ENCODE data around the gene SCPEP1.

SCPEP1 gene

DNA sequence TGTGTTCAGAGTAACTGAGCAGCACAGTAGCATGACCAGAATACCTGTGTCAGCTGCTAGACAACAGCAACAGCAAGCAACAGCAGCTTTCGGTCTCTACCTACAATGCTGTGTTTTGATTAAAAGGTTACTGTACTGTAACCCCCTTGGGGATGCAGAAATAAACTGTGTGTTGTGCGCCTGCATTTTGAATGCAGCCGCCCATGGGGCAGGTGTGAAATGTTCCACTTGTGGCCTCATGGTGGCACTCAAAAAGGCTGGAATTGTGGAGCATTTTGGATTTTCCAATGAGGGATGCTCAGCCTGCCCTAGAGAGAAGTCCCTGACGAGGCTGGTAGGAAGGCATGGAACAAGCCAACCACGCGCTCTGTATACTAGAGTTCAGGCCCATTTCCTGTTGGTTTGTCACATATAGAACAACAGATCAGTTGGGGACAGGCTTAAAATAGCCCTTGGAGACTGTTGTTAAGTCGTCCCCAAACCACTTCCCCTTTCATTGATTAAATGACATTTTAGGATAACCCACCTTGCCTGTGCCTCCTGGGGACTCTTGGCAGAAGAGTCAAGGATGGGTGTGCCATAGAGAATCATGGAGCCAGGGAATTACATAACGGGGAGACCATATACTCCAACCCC lies 27.1 kb downstream of the SCPEP1 start:
- no peak for DNase-seq

DNA sequence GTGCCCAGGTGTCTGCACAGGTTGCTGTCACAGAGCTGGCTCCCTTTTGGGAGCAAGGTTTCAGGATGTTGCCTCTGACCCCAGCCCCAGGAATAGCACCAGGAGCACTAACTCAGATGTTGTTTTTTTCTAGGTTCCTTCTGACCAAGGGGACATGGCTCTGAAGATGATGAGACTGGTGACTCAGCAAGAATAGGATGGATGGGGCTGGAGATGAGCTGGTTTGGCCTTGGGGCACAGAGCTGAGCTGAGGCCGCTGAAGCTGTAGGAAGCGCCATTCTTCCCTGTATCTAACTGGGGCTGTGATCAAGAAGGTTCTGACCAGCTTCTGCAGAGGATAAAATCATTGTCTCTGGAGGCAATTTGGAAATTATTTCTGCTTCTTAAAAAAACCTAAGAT lies 28.1 kb downstream of the SCPEP1 start:
- no peak for DNase-seq

DNA sequence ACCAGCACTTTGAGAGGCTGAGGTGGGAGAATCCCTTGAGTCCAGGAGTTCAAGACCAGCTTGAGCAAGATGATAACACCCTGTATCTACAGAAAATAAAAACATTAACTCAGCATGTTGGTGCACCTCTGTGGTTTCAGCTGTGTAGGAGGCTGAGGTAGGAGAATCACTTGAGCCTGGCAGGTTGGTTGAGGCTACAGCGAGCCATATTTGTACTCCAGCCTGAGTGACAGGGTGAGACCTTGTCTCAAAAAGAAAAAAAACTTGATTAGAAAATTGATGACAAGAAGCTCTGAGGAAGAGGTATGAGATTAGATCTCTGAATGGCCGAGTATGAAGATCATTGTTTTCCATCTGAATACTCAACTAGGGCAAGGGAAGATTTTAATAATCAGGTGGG lies 31.0 kb downstream of the SCPEP1 start:
- DNase-seq = no peak

DNA sequence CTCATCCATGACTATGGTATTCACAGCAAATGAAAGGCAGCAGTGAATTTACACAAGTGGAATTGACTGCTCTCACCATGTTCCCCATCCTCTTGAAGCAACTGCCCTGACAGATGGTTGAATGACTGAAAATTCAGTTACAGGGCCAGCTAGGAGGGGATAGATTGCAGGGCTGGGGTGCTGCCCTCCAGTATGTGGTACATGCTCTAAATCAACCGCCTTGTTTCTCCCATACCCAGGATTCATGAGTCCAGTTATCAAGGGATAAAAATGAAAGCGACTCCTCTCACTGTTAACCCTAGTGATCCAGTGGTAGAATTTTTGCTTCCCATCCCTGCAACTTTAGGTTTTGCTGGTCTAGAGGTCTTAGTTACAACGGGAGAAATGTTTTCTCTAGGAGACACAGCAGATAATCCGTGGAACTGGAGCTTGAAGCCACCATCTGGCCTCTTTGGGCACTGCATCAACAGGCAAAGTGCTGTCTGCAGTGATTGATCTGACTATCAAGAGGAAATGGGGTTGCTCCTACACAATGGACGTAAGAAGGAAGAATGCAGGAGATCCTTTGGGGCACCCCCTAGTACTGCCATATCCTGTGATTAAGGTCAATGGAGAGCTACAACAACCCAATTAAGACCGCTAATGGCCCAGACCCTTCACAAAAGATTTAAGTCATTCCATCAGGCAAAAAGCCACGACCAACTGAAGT lies 32.0 kb downstream of the SCPEP1 start:
- DNase-seq = peak; percentile 30

DNA sequence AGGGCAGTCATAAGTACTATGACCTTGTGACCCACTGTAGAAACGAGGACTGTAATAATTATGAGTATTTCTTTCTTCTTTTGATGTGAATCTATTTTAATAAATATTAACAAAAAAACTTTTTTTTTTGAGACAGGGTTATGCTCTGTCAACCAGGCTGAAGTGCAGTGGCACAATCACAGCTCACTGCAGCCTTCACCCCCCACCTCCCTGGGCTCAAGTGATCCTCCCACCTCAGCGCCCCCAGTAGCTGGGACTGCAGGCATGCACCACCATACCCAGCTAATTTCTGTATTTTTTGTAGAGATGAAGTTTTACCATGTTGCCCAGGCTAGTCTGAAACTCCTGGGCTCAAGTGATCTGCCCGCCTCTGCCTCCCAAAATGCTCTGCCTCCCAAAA lies 32.6 kb downstream of the SCPEP1 start:
- DNase-seq = no peak

DNA sequence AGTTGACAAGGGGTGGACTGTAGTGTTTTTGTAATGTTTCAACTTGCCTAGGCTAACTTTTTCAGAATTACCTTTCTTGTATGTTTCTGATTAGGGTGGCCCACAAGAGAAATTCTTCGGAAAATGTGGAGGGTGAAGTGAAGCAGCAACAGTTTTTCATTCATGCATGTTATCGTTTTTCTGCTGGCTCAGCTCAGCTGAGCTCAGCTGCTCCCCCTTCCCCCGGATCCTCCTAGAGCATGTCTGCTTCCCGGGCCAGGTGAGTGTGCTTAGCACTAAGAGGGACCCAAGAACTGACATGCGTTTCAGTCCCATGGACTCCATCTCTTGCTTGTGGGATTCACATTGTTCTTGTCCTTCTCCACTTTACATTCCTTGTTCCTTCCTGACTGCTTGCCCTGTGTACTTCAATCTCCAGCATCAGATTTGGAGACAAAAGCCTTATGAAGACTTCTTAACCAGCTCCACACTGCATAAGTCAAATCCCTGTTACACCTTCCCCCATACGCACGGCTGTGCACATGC lies 33.6 kb downstream of the SCPEP1 start:
- no peak for DNase-seq

DNA sequence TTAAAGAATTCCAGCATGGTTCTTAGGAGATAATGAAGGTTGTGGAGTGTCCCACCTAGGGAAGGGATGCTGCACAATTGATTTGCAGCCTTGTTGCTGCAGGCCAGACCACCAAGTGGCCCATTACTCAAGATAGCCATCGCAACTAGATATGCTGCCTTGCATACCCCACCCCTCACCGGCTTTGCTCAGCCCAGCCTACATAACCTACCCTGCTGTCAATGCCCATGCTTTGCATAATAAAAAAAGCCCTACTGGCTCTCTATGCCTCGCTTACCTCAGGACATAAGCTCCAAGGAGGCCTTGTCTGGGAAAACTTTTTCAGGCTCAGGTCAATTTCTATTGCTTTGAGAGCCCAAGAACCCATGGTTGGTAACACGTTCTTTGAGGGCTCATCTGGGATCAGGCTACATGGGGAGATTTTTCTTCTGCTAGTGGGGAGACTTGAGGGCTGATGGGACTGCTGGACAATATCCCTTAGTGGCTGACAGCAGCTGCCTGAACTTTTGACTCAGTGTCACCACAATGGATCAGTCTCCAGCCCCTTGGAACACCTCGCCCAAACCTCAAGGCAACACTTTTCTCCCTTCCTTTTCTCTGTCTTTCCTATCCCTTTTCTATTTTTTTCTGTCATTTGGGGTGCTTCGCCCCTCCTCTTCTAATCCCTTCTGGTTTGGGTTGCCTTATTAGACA lies 38.3 kb downstream of the SCPEP1 start:
- DNase-seq = no peak

DNA sequence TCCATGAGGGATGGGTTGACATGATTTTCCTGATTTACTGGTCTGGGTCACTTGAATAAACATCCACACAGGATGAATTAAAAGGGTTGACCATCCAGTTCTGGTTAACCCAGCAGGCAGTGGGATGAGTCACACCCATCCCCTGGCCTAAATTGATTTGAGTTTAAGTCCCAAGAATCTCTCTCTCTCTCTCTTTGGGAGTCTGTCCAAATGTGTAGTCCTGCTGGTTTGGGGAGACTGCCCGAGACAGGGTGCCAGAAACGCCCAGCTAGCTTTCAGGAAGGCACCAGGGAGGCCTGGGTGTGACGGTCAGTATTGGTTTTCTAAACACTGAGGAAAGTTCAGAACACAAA lies 38.8 kb downstream of the SCPEP1 start:
- no peak for DNase-seq

DNA sequence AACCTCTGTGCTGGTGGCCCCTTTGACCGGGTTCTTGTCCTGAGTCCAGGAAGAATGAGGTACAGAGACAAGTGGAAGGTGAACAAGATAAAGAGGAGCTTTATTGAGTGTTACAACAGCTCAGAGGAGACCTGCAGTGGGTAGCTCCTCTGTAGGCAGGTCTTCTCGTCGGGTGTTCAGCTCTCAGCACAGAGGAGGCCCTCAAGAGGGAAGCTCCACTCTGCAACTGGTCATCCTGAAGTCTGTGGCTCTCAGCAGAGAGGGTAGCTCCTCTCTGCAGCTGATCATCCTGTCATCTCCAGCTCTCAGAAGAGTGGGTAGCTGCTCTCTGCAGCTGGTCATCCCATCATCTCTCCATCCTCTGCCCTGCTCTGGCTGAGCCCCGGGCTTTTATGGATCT lies 39.7 kb downstream of the SCPEP1 start:
- no peak for DNase-seq

DNA sequence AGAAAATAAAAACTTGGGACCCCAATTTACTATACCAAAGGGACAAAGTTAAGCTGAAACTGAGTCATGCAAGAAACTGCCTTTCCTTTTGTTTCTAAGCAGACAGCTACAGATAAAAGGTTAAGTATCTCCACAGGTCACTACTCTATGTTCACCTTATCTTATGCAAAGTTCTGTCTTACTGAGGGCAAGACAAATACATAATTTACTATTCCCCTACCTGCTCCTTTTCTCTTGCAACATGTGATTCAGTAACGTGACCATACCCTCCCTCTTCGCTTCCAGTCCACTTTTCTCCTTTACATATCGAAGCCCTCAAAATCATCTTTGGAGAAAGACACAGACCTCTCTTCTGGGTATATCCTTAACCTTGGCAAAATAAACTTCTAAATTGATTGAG lies 42.3 kb downstream of the SCPEP1 start:
- DNase-seq = no peak

DNA sequence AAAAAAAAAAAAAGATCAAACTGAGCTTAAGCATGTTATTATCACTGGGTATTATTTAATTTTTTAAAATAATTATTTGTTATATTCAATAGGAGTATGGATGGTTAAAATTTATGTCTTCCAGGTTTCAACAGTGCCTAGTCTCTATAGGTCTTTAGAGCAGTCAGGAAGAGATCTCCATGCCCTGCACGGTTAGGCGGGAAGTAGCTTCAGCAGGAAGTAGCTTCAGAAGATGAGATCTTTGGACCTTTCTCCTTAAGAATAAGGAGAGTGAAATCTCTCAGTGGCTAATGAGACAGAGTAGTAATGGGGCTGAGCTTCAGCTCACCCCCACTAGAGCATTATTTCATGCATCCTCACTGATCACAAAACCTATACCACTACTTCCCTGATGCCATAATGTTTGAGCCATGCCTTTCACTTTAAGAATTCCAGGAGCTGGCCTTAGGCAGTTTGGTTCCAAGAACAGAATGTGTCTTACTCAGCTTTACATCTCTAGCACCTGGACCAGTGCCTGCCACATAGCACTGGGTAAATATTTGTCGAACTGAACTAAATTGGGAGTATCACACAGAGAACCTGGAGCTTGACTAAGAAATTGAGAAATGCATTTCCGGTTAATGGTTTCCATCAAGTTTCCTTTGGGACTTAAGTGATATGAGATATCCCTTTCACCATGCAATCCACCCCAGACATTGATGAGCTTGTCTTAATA lies 43.5 kb downstream of the SCPEP1 start:
- no peak for DNase-seq

DNA sequence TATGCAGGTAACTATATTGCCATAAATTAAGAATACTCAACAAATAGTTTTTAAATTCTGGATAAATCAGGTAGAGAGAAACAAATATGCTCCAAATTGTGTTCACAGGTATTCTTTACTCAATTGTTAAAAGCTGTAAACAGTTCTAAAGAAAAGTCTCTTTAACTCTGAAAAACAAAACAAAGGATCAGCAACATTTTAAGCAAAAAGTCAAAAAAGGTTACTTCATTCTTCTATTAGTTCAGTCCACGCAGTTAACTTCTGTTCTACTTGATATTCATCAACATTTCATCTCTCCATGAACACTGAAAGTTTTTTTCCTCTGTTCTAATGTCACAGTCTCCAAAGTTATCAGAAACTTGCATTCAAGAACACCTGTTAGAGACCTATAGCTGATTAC lies 47.9 kb downstream of the SCPEP1 start:
- DNase-seq = no peak

DNA sequence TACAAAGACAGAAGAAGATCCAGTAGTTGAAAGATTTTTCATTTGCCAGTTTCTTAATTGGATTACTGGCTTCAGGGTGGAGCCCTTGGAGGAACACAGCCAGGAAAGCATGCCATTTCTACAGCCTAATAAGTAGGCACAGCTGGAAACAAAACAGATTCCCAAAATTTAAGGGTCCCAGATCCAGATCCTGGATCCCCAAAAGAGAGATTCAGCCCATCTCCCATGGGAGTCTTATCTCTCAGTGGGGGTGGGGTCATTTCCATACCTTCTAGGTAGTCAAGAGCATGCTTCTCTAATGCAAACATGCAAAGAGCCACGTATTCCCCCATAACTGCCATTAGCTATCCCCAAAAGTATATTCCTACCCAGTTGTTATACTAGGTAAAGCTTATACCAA lies 49.9 kb downstream of the SCPEP1 start:
- no peak for DNase-seq

DNA sequence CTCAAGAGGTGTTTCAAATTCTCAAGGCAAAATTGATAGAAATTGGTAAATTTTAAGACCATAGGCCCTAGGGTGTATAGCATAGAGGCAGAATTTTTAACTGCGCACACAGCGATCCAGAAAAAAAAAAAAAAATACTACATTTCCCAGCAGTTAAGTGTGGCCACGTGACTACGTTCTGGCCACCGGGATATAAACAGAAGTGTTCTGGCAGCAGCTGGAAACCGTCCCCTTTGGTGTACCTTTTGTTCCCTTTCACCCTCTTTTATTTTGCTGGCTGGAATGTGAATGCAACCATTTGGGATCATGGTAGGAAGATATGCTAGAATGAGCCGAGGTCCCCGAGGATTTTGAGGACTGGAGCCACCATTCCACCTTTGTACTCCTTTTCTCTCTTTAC lies 54.4 kb downstream of the SCPEP1 start:
- peak; percentile 69 for DNase-seq

DNA sequence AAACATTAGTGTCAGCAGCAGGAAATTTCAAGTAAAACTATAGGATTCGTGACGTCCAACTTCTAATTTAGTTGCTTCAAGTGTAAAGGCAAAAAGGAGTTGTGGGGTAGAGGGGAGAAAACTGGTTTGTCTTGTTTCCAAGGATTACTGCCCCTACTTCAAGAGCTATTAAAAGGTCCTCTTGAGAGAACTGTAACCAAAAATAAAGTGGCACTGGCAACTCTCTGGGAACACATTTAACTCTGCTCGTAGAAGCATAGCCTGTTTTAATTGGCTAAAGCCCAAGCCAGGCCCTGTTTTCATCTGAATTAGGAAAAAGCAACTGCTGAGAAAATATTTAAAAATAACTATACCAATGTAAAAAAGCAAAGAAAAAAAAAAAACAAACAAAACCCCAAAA lies 55.4 kb downstream of the SCPEP1 start:
- DNase-seq = peak; percentile 83

DNA sequence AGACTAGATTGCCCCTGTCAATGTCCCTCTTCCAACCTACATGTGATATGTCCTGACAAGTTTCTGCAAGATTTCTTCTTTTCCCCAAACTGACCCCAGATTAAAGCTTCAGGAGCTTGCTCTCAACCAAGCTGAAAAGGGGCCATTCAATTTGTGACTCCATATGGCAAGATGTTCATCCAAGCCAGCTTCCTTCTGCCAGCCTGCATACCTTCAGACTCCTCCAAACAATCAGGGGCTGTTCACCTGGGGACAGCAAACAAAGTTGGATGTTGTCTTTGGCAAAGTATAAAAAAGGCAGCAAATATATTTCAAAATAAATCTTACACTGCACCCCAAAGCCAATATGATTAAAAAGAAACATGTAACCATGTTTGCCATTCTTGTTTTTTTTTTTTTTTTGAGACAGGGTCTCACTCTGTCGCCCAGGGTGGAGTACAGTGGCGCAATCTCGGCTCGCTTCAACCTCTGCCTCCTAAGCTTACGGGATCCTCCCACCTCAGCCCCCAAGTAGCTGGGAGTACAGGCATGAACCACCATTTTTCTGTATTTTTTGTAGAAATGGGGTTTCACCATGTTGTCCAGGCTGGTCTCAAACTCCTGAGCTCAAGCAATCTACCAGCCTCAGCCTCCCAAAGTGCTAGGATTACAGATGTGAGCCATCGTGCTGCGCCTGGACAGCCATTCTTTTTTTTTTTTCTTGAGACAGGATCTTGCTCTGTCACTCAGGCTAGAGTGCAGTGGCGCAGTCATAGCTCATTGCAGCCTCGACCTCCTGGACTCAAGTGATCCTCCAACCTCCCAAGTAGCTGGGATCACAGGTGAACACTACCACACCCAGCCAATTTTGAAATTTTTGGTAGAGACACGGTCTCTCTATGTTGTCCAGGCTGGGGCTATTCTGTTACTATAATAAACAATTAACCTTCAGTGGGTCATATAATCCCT lies 57.1 kb downstream of the SCPEP1 start:
- no peak for DNase-seq

DNA sequence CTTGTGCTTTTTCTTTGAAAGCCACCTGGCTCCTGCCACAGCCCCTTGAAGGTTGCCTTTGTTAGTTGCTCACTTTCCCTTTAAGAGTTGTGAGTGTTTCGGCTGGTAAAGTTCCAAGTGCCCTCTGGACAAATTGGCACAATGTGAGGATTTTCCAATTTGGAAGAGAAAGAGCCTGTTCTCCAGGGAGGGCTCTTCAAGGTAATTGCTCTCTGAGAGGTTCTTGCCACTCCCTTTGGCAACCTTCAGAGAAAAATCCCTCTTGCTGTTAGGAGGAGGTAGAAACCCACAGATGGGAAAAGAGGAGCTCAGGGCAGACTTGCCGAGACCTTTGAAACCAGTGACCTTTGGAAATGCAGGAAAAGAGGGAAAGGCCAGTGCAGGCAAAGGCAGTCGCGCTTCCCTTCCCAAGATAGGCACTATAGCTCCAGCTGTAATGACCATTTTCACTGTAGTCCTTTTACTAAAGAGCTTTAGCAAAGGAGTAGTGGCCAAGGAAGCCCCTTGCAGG lies 58.1 kb downstream of the SCPEP1 start:
- DNase-seq = peak; percentile 93

DNA sequence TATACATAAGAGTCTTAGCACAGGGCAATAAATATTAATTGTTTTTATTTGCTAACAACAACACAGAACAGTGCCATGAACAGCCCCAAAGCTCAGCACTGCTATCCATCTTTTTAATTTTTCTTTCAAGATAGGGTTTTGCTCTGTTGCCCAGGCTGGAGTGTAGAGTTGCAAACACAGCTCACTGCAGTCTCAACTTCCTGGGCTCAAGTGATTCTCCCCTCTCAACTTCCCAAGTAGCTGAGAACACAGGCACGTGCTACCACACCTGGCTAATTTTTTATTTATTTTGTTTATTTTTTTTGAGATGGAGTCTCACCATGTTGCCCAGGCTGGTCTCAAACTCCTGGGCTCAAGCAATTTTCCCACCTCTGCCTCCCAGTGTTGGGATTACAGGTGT lies 59.5 kb downstream of the SCPEP1 start:
- no peak for DNase-seq

DNA sequence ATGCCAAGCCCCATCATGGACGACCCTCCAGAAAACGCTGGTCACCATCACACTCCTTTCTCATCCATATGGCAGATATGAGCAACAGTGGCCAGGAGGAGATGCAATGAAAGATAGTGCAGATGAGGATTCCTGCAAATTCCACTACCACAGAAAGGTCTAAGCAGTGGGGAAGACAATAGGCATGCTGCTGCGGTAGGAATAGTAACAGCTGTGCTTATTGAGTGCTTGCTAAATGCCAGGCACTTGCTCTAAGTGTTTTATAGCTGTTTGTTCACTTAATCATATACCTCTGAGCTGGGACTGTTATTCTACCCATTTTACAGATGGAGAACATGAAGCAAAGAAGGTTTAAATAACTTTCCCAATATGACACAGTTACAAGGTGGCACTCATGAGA lies 60.6 kb downstream of the SCPEP1 start:
- DNase-seq = no peak

DNA sequence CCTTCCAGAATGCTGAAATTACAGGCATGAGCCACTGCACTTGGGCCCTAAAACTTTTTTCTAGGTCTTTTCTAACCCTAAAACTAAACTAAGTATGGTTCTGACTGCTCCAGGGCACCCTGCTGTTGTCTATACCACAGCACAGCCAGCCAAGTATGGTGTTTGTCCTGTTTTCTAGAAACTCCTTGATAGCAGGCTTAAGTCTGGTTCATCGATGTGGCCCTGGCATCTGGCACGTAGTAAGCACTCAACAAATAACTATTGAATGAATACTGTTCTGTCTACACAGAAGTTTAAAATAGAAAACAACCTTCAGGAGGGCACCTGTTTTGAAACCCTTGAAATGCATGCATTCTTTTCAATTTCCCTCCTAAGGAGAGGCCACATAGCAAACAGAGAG lies 62.6 kb downstream of the SCPEP1 start:
- DNase-seq = no peak

DNA sequence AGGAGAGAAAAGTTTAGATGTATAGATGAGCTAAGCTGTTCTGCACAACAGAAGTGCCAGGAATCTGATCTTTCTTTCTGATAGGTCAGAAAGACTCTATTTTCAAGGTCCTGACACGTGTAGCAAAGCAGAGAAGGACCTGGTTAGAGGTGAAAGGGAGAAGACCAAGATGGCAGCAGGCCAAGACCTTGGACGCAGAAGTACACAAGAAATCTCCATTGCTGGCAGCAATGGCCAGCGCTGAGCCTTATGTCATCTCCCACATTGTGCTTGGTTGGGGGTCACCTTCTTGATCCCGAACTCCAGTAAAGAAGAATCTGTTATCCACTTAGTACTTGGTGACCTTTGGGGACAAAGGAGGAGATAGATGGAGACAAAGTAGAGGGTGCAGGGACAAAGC lies 65.3 kb downstream of the SCPEP1 start:
- DNase-seq = no peak
